B cell (primary cell): ENCODE measurements around the gene DIP2B.

Experiments used
- EZH2 ChIP-seq: IDR thresholded peaks from 2 replicates; pipeline ENCODE4 v1.6.1; 2012; ENCODE audit warnings: borderline replicate concordance, low read depth, mild to moderate bottlenecking, moderate library complexity, low read length; ENCODE audit not compliant: insufficient read depth, poor library complexity, severe bottlenecking
- TF ChIP-seq, protein P1 (sequence below): fragments of 200-600 bp; IDR thresholded peaks from one replicate; pipeline ENCODE4 v1.8.0; 2022; ENCODE audit warnings: antibody characterized with exemption, mild to moderate bottlenecking

DNA sequence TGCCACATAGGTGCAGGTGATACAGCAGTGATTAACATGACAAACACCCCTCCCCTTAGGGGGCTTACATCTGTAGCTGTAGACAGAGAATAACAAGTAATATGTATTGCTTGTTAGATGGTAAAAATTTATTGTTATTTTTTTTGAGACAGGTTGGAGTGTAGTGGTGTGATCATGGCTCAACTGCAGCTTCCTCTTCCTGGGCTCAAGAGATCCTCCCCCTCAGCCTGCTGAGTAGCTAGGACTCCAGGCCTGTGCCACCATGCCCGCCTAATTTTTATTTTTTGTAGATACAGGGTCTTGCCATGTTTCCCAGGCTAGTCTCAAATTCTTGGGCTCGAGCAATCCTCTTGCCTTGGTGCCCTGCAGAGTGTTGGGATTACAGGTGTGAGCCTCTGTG is 19.8 kb downstream of the DIP2B start:
- TF ChIP-seq EZH2: no peak
- TF ChIP-seq, protein P1, sequence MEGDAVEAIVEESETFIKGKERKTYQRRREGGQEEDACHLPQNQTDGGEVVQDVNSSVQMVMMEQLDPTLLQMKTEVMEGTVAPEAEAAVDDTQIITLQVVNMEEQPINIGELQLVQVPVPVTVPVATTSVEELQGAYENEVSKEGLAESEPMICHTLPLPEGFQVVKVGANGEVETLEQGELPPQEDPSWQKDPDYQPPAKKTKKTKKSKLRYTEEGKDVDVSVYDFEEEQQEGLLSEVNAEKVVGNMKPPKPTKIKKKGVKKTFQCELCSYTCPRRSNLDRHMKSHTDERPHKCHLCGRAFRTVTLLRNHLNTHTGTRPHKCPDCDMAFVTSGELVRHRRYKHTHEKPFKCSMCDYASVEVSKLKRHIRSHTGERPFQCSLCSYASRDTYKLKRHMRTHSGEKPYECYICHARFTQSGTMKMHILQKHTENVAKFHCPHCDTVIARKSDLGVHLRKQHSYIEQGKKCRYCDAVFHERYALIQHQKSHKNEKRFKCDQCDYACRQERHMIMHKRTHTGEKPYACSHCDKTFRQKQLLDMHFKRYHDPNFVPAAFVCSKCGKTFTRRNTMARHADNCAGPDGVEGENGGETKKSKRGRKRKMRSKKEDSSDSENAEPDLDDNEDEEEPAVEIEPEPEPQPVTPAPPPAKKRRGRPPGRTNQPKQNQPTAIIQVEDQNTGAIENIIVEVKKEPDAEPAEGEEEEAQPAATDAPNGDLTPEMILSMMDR: no peak
